ENCODE results near the gene OGFOD2.

DNA sequence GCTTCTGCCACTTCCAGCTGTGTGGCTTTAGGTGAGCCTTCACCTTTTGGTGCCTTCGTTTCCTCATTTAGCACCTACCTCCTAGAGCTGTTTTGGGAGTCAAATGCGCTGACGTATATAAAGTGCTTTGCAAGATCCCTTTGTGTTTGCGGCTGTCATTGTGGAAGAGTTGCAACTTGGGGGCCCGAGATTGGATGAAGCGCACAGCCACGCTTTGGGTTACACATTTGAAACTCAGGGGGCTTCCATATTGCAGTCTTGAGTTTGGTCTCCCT, 4.8 kb downstream of the OGFOD2 start:
- TF ChIP-seq CTCF (IDR thresholded peaks at IDR 0.05) (no peak), POLR2A (IDR thresholded peaks at IDR 0.05) (no peak)
